ENCODE measurements around the gene SOX10. TPM values are rescaled to one million over a fixed set of nuclear protein-coding genes. Genes with fewer than 3 reads are reported as not detected.

SOX10 gene
- total and polyA plus RNA-seq, 4 donors: 0.08 to 5.9 (median 2.6) TPM; not detected in 1

DNA sequence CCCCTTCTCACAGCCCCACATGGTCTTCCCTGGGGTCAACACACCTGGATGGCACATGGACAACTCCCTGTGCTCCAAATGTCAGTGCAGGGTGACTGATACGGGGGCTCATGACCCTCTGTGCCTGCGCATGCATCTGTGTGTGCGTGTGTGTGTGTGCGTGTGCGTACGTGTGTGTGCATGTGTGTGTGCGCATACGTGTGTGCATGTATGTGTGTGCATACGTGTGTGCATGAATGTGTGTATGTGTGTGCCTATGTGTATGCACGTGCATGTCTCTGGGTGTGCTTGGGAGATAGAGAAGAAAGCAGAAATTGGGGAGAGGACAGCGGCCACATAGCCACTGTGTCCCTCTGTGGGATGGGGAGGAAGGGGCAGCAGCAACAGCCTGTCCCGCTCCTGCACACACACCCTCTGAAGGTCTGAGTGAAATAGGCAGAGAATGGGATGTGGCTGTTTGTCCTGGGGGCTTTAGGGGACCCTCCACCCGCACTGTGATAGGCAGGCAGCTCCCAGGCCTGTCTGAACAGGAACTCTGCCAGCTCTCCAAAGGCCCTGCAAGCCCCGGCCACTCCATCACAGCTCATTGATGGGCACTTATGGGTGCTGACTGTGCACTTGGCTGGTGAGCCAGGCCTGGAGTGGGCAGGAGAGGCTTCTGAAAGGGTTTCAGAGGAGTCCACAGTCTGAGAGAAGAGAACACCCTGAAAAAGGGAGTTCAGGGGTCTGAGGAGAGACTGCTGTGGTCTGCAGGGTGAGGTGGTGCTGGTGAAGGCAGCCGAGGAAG, 44.2 kb upstream of the SOX10 start:
- no peaks in the 10 kb centered on the region for H3K9me3 ChIP-seq (ENCODE audit: control insufficient read depth, low read length)
- 90 to 92% methylated on average over 15 of the region's 15 CpGs for WGBS, 2 donors

DNA sequence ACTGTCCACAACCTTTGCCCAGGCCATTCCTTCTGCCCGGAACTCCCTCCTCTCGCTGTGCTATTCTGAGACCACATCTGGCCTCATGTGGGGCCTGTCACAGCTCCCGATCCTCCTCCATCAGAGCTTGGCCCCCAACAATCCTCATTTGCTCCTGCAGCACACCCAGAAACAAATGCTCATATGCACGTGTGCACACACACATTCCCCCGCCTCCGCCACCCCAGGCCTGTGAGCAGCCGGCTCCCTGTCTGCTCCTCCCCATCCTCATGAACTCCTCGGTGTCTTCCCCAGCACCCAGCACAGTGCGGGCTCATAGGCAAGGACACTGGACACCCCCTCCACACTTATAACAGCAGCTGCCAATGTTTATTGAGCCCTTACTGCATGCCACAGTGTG, 43.1 kb upstream of the SOX10 start:
- intact Hi-C loops (cut with DNase I): no loop called here

More for the DNA sequence above, 44.2 kb upstream of the SOX10 start:
- Histone ChIP-seq H3K4me1 (ENCODE audit: control insufficient read depth in 1 of 2, insufficient read depth in 2 of 2, low read length in 2 of 2) (no peaks in the 10 kb centered on the region), H3K4me3 (ENCODE audit: low read length in 2 of 2) (no peak overlapping the region), H3K27me3 (ENCODE audit: control insufficient read depth in 1 of 2, insufficient read depth in 2 of 2, low read length in 1 of 2) (no peaks in the 10 kb centered on the region), H3K36me3 (ENCODE audit: control insufficient read depth in 1 of 2, insufficient read depth in 2 of 2, low read length in 1 of 2) (no peaks in the 10 kb centered on the region), H3K27ac (ENCODE audit: low read depth in 1 of 2, low read length in 2 of 2) (no peak overlapping the region)
- ATAC-seq (ENCODE audit: low FRiP score) (no peak), DNase-seq (no peak)
- intact Hi-C loops (cut with DNase I): no loop called here

DNA sequence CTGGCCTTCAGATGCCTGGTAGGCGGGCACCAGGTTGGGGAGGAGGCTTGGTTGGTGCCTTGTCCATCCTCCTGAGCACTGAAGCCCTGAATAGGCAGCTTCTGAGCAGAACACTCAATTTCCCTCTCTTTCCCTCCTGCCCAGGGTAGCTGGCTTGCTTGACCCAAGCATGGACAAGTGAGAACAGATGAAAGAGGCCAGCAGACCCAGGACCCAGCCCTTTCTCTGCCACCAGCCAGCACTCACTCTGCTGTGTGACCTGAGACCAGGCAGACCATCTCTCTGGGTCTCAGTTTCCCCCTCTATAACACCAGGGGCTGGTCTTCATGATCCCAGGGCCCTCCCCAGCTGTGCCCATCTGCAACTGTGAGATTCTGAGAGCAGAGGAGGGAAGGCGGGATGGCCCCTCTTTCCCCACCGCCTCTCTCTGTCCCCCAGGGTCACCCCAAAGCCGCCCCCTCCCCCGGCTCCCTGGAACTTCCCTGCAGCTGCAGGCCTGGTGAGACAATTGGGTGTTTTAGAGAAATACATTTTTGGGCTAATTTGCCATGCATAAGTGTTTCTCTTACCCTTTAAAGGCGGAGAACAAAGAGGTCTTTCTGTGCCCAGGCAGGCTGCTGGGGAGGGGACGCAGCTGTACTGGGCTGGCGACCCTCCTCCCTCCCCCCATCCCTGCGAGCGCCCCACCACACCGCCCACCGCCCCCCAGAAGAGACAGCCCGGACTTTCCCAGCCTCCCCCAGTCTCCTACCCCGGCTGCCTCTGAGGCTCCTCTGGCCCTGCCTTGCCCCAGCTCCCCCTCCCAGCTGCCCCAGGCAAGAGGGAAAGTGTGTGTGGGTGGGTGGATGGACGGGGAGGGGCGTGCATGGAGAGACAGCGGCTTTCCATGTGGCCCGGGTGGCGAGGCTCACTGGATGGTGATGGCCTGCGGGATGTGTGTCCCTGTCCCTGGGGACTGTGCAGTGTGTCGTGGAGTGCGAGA, 42.1 kb upstream of the SOX10 start:
- Histone ChIP-seq H3K27me3 (ENCODE audit: control insufficient read depth in 1 of 2, insufficient read depth in 2 of 2, low read length in 1 of 2) (no peaks in the 10 kb centered on the region), H3K27ac (ENCODE audit: low read depth in 1 of 2, low read length in 2 of 2) (no peak overlapping the region), H3K36me3 (ENCODE audit: control insufficient read depth in 1 of 2, insufficient read depth in 2 of 2, low read length in 1 of 2) (no peaks in the 10 kb centered on the region), H3K4me1 (ENCODE audit: control insufficient read depth in 1 of 2, insufficient read depth in 2 of 2, low read length in 2 of 2) (no peaks in the 10 kb centered on the region), H3K9me3 (ENCODE audit: control insufficient read depth, low read length) (no peaks in the 10 kb centered on the region), H3K4me3 (ENCODE audit: low read length in 2 of 2) (no peak overlapping the region)
- no peak for ATAC-seq (ENCODE audit: low FRiP score)
- no peak for DNase-seq
- intact Hi-C loops (cut with DNase I): no loop called here
- 82 to 83% methylated on average over 20 to 22 of the region's 22 CpGs for WGBS, 2 donors

More for the DNA sequence above, 43.1 kb upstream of the SOX10 start:
- Histone ChIP-seq H3K27me3 (ENCODE audit: control insufficient read depth in 1 of 2, insufficient read depth in 2 of 2, low read length in 1 of 2) (no peaks in the 10 kb centered on the region), H3K4me1 (ENCODE audit: control insufficient read depth in 1 of 2, insufficient read depth in 2 of 2, low read length in 2 of 2) (no peaks in the 10 kb centered on the region), H3K36me3 (ENCODE audit: control insufficient read depth in 1 of 2, insufficient read depth in 2 of 2, low read length in 1 of 2) (no peaks in the 10 kb centered on the region), H3K9me3 (ENCODE audit: control insufficient read depth, low read length) (no peaks in the 10 kb centered on the region), H3K4me3 (ENCODE audit: low read length in 2 of 2) (no peak overlapping the region), H3K27ac (ENCODE audit: low read depth in 1 of 2, low read length in 2 of 2) (no peak overlapping the region)
- no peak for ATAC-seq (ENCODE audit: low FRiP score)
- no peak for DNase-seq
- 87 to 90% methylated on average over 9 of the region's 9 CpGs for WGBS, 2 donors

- DNase-seq (no peak), ATAC-seq (ENCODE audit: low FRiP score) (no peak)
- 94 to 97% methylated on average over 8 of the region's 8 CpGs for WGBS, 2 donors
- intact Hi-C loops (cut with DNase I): no loop called here
- Histone ChIP-seq H3K9me3 (ENCODE audit: control insufficient read depth, low read length) (no peaks in the 10 kb centered on the region), H3K27me3 (ENCODE audit: control insufficient read depth in 1 of 2, insufficient read depth in 2 of 2, low read length in 1 of 2) (no peaks in the 10 kb centered on the region), H3K4me3 (ENCODE audit: low read length in 2 of 2) (no peak overlapping the region), H3K27ac (ENCODE audit: low read depth in 1 of 2, low read length in 2 of 2) (no peak overlapping the region), H3K36me3 (ENCODE audit: control insufficient read depth in 1 of 2, insufficient read depth in 2 of 2, low read length in 1 of 2) (no peaks in the 10 kb centered on the region), H3K4me1 (ENCODE audit: control insufficient read depth in 1 of 2, insufficient read depth in 2 of 2, low read length in 2 of 2) (no peaks in the 10 kb centered on the region)
Measured at GRCh38 chr22:38025514-38025913, 41.2 kb upstream of the SOX10 start.

- 82 to 86% methylated on average over 6 of the region's 6 CpGs for WGBS, 2 donors
- H3K4me3 ChIP-seq (ENCODE audit: low read length in 2 of 2): no peak overlapping the region
- no peak for DNase-seq
- no peak overlapping the region for H3K27ac ChIP-seq (ENCODE audit: low read depth in 1 of 2, low read length in 2 of 2)
- no peak for ATAC-seq (ENCODE audit: low FRiP score)
- no peaks in the 10 kb centered on the region for H3K4me1 ChIP-seq (ENCODE audit: control insufficient read depth in 1 of 2, insufficient read depth in 2 of 2, low read length in 2 of 2)
- no peaks in the 10 kb centered on the region for H3K9me3 ChIP-seq (ENCODE audit: control insufficient read depth, low read length)
- intact Hi-C loops (cut with DNase I): no loop called here
- H3K27me3 ChIP-seq (ENCODE audit: control insufficient read depth in 1 of 2, insufficient read depth in 2 of 2, low read length in 1 of 2): no peaks in the 10 kb centered on the region
- H3K36me3 ChIP-seq (ENCODE audit: control insufficient read depth in 1 of 2, insufficient read depth in 2 of 2, low read length in 1 of 2): no peaks in the 10 kb centered on the region
Measured at GRCh38 chr22:38023045-38023444, 38.7 kb upstream of the SOX10 start.

DNA sequence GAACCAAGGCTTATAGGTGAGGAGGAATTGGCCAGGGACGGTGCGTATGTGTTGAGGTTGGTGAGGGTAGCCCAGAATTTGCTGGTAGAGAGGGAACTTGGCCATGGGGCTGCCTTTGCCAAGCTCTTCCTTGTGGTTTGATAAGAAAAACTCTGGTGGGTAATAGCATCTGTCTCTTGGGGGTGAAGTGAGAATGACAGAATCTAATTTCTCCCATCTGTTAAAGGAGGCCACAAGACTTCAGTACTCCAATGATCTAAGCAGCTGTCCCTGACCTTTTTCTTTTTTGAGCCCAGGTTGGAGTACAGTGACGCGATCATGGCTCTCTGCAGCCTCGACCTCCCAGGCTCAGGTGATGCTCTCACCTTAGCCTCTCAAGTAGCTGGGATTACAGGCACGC, 36.9 kb upstream of the SOX10 start:
- ATAC-seq (ENCODE audit: low FRiP score) (no peak), DNase-seq (no peak)
- Histone ChIP-seq H3K27me3 (ENCODE audit: control insufficient read depth in 1 of 2, insufficient read depth in 2 of 2, low read length in 1 of 2) (no peaks in the 10 kb centered on the region), H3K4me3 (ENCODE audit: low read length in 2 of 2) (no peak overlapping the region), H3K9me3 (ENCODE audit: control insufficient read depth, low read length) (no peaks in the 10 kb centered on the region), H3K27ac (ENCODE audit: low read depth in 1 of 2, low read length in 2 of 2) (no peak overlapping the region), H3K36me3 (ENCODE audit: control insufficient read depth in 1 of 2, insufficient read depth in 2 of 2, low read length in 1 of 2) (no peaks in the 10 kb centered on the region), H3K4me1 (ENCODE audit: control insufficient read depth in 1 of 2, insufficient read depth in 2 of 2, low read length in 2 of 2) (no peaks in the 10 kb centered on the region)
- intact Hi-C loops (cut with DNase I): no loop called here
- 94 to 95% methylated on average over 6 of the region's 6 CpGs for WGBS, 2 donors

DNA sequence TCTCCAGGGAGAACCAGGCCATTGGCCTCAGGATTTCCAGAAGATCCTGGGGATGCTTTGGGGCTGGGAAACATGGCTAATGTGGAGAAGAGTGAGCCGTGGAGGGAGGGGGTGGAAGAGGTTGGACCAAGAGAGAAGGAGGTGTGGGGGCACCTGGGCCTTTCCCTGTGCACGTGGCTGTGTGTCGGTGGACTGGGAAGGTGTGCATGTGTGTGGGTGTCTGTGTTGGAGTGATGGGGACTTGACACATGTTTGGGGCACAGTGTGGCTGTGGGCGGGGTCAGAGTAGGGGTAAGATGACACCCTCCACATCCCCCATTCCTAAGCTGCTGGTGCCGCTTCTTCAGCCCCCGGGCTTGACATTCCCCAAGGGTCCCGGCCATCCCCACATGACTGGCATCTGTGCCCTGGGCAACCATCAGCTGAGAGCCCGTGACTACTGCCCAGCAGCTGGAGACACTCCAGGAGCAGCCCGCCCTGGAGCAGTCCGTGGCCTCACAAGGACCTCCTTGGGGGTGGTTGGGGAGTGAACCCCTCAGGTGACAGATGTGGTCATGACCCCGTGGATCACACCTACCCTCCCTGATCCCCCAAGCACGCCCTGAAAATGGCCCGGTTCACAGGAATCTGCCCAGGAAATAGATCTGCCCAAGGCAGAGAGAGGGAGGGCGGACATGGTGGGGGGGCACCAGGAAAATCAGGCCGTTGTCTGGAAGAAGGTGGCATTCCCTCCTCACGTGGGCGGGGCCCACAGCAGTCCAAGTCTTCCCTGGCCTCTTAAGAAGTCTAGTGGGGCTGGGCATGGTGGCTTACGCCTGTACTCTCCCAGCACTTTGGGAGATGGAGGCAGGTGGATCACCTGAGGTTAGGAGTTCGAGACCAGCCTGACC, 34.8 kb upstream of the SOX10 start:
- Histone ChIP-seq H3K4me1 (ENCODE audit: control insufficient read depth in 1 of 2, insufficient read depth in 2 of 2, low read length in 2 of 2) (no peaks in the 10 kb centered on the region), H3K36me3 (ENCODE audit: control insufficient read depth in 1 of 2, insufficient read depth in 2 of 2, low read length in 1 of 2) (no peaks in the 10 kb centered on the region), H3K27ac (ENCODE audit: low read depth in 1 of 2, low read length in 2 of 2) (no peak overlapping the region), H3K4me3 (ENCODE audit: low read length in 2 of 2) (no peak overlapping the region), H3K9me3 (ENCODE audit: control insufficient read depth, low read length) (no peaks in the 10 kb centered on the region), H3K27me3 (ENCODE audit: control insufficient read depth in 1 of 2, insufficient read depth in 2 of 2, low read length in 1 of 2) (no peaks in the 10 kb centered on the region)
- DNase-seq: no peak
- intact Hi-C loops (cut with DNase I): no loop called here
- peak; percentile 23 for ATAC-seq (ENCODE audit: low FRiP score)
- 86 to 89% methylated on average over 19 of the region's 19 CpGs for WGBS, 2 donors
